Smooth muscle cell (in vitro differentiated cells): ENCODE results near the gene CFAP161. TPM values are rescaled to one million over a fixed set of nuclear protein-coding genes. Genes with fewer than 3 reads are reported as not detected.

ENCODE experiments used
- DNase-seq: peaks from one replicate; lab custom pipeline; 2025; ENCODE audit not compliant: unreplicated experiment; lab: John Stamatoyannopoulos, UW
- H2AFZ ChIP-seq: fragments of 200-600 bp; sonication (generic); 2 replicates; pipeline ENCODE4 v1.6.0; 2016; ENCODE audit warnings: antibody characterized with exemption, low read depth, mild to moderate bottlenecking
- H3F3A ChIP-seq: fragments of 200-600 bp; sonication (generic); 2 replicates; pipeline ENCODE4 v1.6.0; 2017; ENCODE audit warnings: antibody characterized with exemption, low read depth
- H3K27ac ChIP-seq: fragments of 200-600 bp; sonication (generic); 2 replicates; pipeline ENCODE4 v1.5.1; 2016; ENCODE audit warnings: low read depth, mild to moderate bottlenecking
- H3K27me3 ChIP-seq: fragments of 200-600 bp; sonication (generic); 2 replicates; pipeline ENCODE4 v1.6.1; 2016; ENCODE audit warnings: low read depth, mild to moderate bottlenecking
- H3K36me3 ChIP-seq: fragments of 200-600 bp; sonication (generic); 2 replicates; pipeline ENCODE4 v1.5.1; 2016; ENCODE audit warnings: low read depth
- H3K4me1 ChIP-seq: fragments of 200-600 bp; sonication (generic); 2 replicates; pipeline ENCODE4 v1.5.1; 2016; ENCODE audit warnings: low read depth
- H3K4me2 ChIP-seq: fragments of 200-600 bp; sonication (generic); 2 replicates; pipeline ENCODE4 v1.6.0; 2016; ENCODE audit warnings: mild to moderate bottlenecking
- H3K4me3 ChIP-seq: fragments of 200-600 bp; sonication (generic); 2 replicates; pipeline ENCODE4 v1.5.1; 2016; ENCODE audit warnings: mild to moderate bottlenecking
- H3K79me2 ChIP-seq: fragments of 200-600 bp; sonication (generic); 2 replicates; pipeline ENCODE4 v1.6.0; 2016; ENCODE audit warnings: low read depth, mild to moderate bottlenecking
- H3K9ac ChIP-seq: fragments of 200-600 bp; sonication (generic); 2 replicates; pipeline ENCODE4 v1.6.0; 2016; ENCODE audit warnings: low read depth
- H3K9me3 ChIP-seq: fragments of 200-600 bp; sonication (generic); replicated peaks from 2 replicates; pipeline ENCODE4 v1.5.1; 2016; ENCODE audit warnings: low read depth
- H4K20me1 ChIP-seq: fragments of 200-600 bp; sonication (generic); 2 replicates; pipeline ENCODE4 v1.6.0; 2016; ENCODE audit warnings: low read depth
- CTCF ChIP-seq: fragments of 200-600 bp; sonication (generic); IDR thresholded peaks from 2 replicates; pipeline ENCODE4 v1.5.1; 2017; ENCODE audit warnings: borderline replicate concordance, mild to moderate bottlenecking, antibody characterized with exemption; ENCODE audit not compliant: insufficient read depth, poor library complexity, severe bottlenecking
- WGBS: methylation state at CpG from one replicate; pipeline ENCODE4 v1.1.7; 2016; ENCODE audit warnings: low lambda C conversion rate; 5-methylcytosine and 5-hydroxymethylcytosine counted together
- polyA plus RNA-seq: library from polyadenylated mRNA; unstranded; fragments of >200 nt; fragmentation: Nextera tagmentation; extraction: Ambion mirVana; gene quantifications from 2 replicates; pipeline ENCODE4 v1.2.1, GENCODE V29; 2016
- total RNA-seq: library from RNA; depleted of rRNA; stranded (reverse); fragments of >200 nt; gene quantifications from 2 replicates; pipeline ENCODE4 v1.2.3, GENCODE V29; 2014

Gene CFAP161
- total and polyA plus RNA-seq, 2 experiments from 2014 or later, result 0.94 TPM; not detected in 1

DNA sequence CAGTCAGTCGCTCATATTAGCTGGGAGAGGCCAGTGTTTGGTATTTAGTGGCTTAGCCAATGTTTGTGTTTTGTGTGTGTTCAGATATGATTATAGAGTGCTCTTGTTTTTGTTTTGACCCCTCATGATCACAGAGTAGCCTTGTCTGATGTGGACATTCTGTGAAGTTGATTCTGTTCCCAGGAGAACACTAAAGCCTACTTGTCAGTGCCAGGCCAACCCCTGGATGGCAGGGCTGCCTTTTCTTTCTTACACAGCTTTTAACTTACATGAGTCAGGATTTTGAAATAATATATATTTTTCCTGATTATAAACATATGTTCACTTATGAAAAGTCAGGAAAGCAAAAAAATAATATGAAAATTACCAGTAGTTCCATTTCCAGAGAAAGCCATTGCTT, 11.9 kb downstream of the CFAP161 start:
- no peak overlapping the region for H3K4me2 ChIP-seq
- no peaks in the 10 kb centered on the region for H3K79me2 ChIP-seq
- H3K9me3 ChIP-seq, result no peaks in the 10 kb centered on the region
- H4K20me1 ChIP-seq, result no peaks in the 10 kb centered on the region
- no peak overlapping the region for H3K4me3 ChIP-seq
- DNase-seq, result no peak
- no peaks in the 10 kb centered on the region for H3K36me3 ChIP-seq
- TF ChIP-seq CTCF, result no peak
- no peaks in the 10 kb centered on the region for H3K4me1 ChIP-seq
- H3K27me3 ChIP-seq, result peaks cover 30% of the 10 kb centered on the region
- H3K9ac ChIP-seq, result no peak overlapping the region
- H2AFZ ChIP-seq, result no peak overlapping the region
- 19% methylated on average over 1 of the region's 1 CpG for WGBS
- no peak overlapping the region for H3K27ac ChIP-seq
- H3F3A ChIP-seq, result no peaks in the 10 kb centered on the region

DNA sequence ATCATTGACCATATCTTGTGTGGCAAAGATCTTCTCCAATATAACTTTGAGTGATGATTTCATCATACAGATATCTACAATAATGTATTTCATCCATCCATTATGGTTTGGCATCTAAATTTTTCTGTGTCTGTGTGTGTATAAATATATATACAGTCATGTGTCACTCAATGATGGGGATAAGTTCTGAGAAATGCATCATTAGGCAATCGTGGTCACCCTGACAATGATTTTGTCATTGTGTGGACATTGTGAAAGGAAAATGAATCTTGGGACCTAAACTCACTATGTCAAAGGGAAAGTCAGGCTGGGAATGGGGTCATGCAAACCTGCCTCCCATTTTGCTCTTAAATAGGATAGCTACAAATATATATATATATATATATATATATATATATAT, 12.4 kb downstream of the CFAP161 start:
- no peak for DNase-seq
- H4K20me1 ChIP-seq, result no peaks in the 10 kb centered on the region
- no peaks in the 10 kb centered on the region for H3K36me3 ChIP-seq
- peaks cover 28% of the 10 kb centered on the region for H3K27me3 ChIP-seq
- no peak overlapping the region for H3K9ac ChIP-seq
- H3F3A ChIP-seq, result no peaks in the 10 kb centered on the region
- WGBS, result 84% methylated on average over 1 of the region's 1 CpG
- no peaks in the 10 kb centered on the region for H3K79me2 ChIP-seq
- no peaks in the 10 kb centered on the region for H3K9me3 ChIP-seq
- no peak overlapping the region for H3K27ac ChIP-seq
- H3K4me2 ChIP-seq, result no peak overlapping the region
- no peak for TF ChIP-seq CTCF
- H2AFZ ChIP-seq, result no peak overlapping the region
- H3K4me1 ChIP-seq, result no peaks in the 10 kb centered on the region
- no peak overlapping the region for H3K4me3 ChIP-seq

DNA sequence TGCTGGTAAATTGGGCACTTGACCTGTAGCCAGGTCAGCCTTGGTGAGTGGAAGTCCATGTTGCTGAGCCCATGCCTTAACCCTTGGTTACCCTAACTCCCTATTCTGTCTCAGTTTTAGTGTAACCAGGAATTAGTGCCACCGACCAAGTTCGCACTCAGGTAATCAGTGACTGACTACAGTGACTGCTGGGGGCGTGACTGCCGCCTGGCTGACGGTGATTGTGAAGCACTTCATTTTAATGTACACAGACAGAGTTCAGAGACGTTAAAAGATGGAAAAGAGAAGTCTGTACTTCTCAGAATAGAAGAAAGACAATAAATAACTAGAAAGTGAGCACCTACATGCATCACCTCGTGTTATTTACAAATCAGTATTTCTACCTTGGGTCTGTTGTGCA, 17.3 kb downstream of the CFAP161 start:
- WGBS, result 85% methylated on average over 7 of the region's 7 CpGs
- no peak overlapping the region for H3K4me3 ChIP-seq

More for the DNA sequence above, 17.3 kb downstream of the CFAP161 start:
- TF ChIP-seq CTCF, result no peak
- H3K9ac ChIP-seq, result no peak overlapping the region
- H3K27ac ChIP-seq, result no peak overlapping the region
- no peaks in the 10 kb centered on the region for H3K9me3 ChIP-seq
- peaks cover 14% of the 10 kb centered on the region for H3K27me3 ChIP-seq
- no peaks in the 10 kb centered on the region for H3F3A ChIP-seq
- no peak overlapping the region for H2AFZ ChIP-seq
- H3K4me2 ChIP-seq, result no peak overlapping the region
- H3K4me1 ChIP-seq, result no peaks in the 10 kb centered on the region
- no peaks in the 10 kb centered on the region for H3K36me3 ChIP-seq
- no peak for DNase-seq
- no peaks in the 10 kb centered on the region for H3K79me2 ChIP-seq
- no peaks in the 10 kb centered on the region for H4K20me1 ChIP-seq
